ENCODE measurements around the gene HCN4.
A peak's percentile ranks its signal among the peaks of the same experiment; 100 is the strongest.

The HCN4 gene

DNA sequence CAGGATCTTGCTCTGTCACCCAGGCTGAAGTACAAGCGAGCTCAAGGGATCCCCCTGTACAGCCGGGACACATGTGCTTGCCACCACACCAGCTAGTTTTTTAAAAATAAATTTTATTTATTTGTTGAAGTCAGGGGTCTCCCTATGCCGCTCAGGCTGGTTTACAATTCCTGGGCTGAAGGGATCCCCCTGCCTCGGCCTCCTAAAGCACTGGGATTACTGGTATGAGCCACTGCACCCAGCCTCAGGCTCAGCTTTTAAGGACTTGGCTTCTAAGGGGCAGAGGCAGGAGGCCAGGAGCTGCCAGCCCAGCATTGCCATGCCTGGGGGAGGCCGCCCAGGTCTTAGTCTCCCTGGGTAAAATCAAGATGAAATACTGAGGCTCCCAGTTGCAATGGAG, 37.3 kb downstream of the HCN4 start:
- Histone ChIP-seq H2BK120ac (ENCODE audit: low read depth, low read length) (no peak overlapping the region), H3K4me1 (ENCODE audit: control insufficient read depth, low read depth, low read length) (no peaks in the 10 kb centered on the region), H3K4me3 (ENCODE audit: low read length) (no peak overlapping the region), H3K56ac (ENCODE audit: low read length) (no peak overlapping the region), H3K23ac (ENCODE audit: low read length) (no peak overlapping the region), H3K79me1 (ENCODE audit: low read length) (no peaks in the 10 kb centered on the region), H2AK5ac (ENCODE audit: low read length) (no peak overlapping the region), H3K27me3 (ENCODE audit: insufficient read depth, low read length, poor library complexity) (no peaks in the 10 kb centered on the region), H4K8ac (ENCODE audit: low read depth, low read length) (no peak overlapping the region), H3K4me2 (ENCODE audit: low read length) (no peak overlapping the region), H3K9ac (ENCODE audit: low read length) (no peak overlapping the region), H3K79me2 (ENCODE audit: control insufficient read depth, insufficient read depth, low read length) (no peaks in the 10 kb centered on the region), H4K5ac (ENCODE audit: low read length) (no peak overlapping the region), H3K18ac (ENCODE audit: low read length) (no peak overlapping the region), H3K27ac (ENCODE audit: low read depth, low read length) (no peak overlapping the region), H3K36me3 (ENCODE audit: control insufficient read depth, insufficient read depth, low read length) (no peaks in the 10 kb centered on the region), H2BK5ac (ENCODE audit: low read length) (no peak overlapping the region), H3K4ac (ENCODE audit: low read depth, low read length) (no peak overlapping the region), H2BK15ac (replicated peaks; ENCODE audit: low read depth) (no peak overlapping the region)
- WGBS (ENCODE audit: extremely low coverage, insufficient coverage, low lambda C conversion rate) = no CpG with 5 or more reads among the region's 5 CpGs
- DNase-seq = no peak

DNA sequence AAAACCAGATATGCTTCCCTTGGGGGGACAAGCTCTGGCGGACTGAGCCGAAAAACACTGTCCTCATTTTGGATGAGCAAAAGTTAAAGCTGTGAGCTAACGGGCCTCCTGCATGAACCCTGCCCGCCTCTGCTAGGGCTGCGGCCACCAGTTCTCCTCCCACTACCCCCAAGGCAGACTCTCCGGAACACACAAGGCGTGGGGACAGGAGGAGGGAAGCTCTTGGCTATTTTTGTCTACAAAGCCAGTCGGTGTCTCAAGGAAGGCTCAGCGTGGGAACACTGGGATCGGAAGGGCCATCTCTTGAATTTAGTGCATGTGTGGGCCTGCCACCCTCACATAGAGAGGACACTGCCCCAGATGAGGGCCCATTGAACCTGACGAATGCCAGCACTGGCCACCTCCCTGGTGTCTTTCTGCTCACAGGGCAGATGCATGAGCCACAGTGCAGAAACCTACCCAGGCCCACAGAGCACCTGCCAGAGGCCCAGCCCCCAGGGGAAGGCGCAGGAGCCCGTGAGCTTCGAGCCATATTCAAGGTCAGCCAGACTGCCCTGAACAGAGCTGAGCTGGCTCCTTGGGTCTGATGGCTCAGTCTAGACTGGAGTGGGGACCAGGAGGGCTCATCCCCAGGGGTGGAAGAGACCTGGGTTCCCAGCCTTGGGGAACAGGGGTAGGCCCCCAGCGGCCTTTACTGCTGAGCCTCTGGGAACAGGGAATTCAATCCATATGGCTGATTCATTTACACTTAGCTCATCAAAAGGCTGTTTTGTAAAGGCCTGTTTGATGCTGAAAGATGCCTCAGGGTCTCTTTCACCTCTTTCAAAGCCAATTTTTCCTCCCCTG, 38.3 kb downstream of the HCN4 start:
- Histone ChIP-seq H2BK120ac (ENCODE audit: low read depth, low read length) (no peak overlapping the region), H2AK5ac (ENCODE audit: low read length) (no peak overlapping the region), H3K36me3 (ENCODE audit: control insufficient read depth, insufficient read depth, low read length) (no peaks in the 10 kb centered on the region), H3K79me1 (ENCODE audit: low read length) (no peaks in the 10 kb centered on the region), H4K5ac (ENCODE audit: low read length) (no peak overlapping the region), H3K18ac (ENCODE audit: low read length) (no peak overlapping the region), H2BK5ac (ENCODE audit: low read length) (no peak overlapping the region), H3K23ac (ENCODE audit: low read length) (no peak overlapping the region), H4K8ac (ENCODE audit: low read depth, low read length) (no peak overlapping the region), H3K56ac (ENCODE audit: low read length) (no peak overlapping the region), H3K27ac (ENCODE audit: low read depth, low read length) (no peak overlapping the region), H3K79me2 (ENCODE audit: control insufficient read depth, insufficient read depth, low read length) (no peaks in the 10 kb centered on the region), H3K4me1 (ENCODE audit: control insufficient read depth, low read depth, low read length) (no peaks in the 10 kb centered on the region), H3K9ac (ENCODE audit: low read length) (no peak overlapping the region), H2BK15ac (replicated peaks; ENCODE audit: low read depth) (no peak overlapping the region), H3K27me3 (ENCODE audit: insufficient read depth, low read length, poor library complexity) (no peaks in the 10 kb centered on the region), H3K4me2 (ENCODE audit: low read length) (no peak overlapping the region), H3K4me3 (ENCODE audit: low read length) (no peak overlapping the region), H3K4ac (ENCODE audit: low read depth, low read length) (no peak overlapping the region)
- WGBS (ENCODE audit: extremely low coverage, insufficient coverage, low lambda C conversion rate) = no CpG with 5 or more reads among the region's 15 CpGs
- DNase-seq = peak; percentile 33

DNA sequence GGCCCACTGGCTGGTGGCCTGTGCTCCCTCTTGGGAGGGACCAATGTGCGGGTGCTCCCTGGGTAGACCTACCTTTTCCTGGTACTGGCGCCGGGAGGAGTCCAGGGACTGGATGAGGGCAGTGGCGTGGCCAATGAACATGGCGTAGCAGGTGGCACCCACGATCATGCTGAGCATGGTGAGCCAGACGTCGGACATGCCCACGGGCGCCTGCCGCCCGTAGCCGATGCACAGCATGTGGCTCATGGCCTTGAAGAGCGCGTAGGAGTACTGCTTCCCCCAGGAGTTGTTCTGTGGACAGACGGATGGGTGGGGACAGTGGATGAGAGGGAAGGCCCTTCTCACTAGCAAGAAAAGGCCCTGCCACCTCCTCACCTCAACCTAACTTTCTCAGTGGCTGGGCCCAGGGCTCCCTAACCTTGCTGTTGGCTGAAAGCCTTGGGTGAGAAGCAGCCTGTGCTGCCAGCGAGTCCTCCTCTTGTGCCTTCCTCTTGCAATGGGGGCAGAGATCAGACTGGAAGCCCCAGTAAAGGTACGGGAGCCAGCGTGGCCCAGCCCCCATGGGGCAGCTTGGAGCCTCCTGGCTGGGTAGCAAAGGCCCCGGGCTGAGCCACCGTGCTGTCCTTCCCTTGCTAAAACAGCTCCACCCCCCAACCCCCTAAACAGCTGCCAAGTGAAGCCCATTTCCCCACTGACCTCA, 39.1 kb downstream of the HCN4 start:
- Histone ChIP-seq H3K4ac (ENCODE audit: low read depth, low read length) (no peak overlapping the region), H3K23ac (ENCODE audit: low read length) (no peak overlapping the region), H3K56ac (ENCODE audit: low read length) (no peak overlapping the region), H3K36me3 (ENCODE audit: control insufficient read depth, insufficient read depth, low read length) (no peaks in the 10 kb centered on the region), H3K27ac (ENCODE audit: low read depth, low read length) (no peak overlapping the region), H2BK120ac (ENCODE audit: low read depth, low read length) (no peak overlapping the region), H3K9ac (ENCODE audit: low read length) (no peak overlapping the region), H3K79me2 (ENCODE audit: control insufficient read depth, insufficient read depth, low read length) (no peaks in the 10 kb centered on the region), H3K4me1 (ENCODE audit: control insufficient read depth, low read depth, low read length) (no peaks in the 10 kb centered on the region), H3K27me3 (ENCODE audit: insufficient read depth, low read length, poor library complexity) (no peaks in the 10 kb centered on the region), H3K18ac (ENCODE audit: low read length) (no peak overlapping the region), H4K8ac (ENCODE audit: low read depth, low read length) (no peak overlapping the region), H2BK15ac (replicated peaks; ENCODE audit: low read depth) (no peak overlapping the region), H3K4me3 (ENCODE audit: low read length) (no peak overlapping the region), H3K79me1 (ENCODE audit: low read length) (no peaks in the 10 kb centered on the region), H3K4me2 (ENCODE audit: low read length) (no peak overlapping the region), H2AK5ac (ENCODE audit: low read length) (no peak overlapping the region), H2BK5ac (ENCODE audit: low read length) (no peak overlapping the region), H4K5ac (ENCODE audit: low read length) (no peak overlapping the region)
- WGBS (ENCODE audit: extremely low coverage, insufficient coverage, low lambda C conversion rate) = no CpG with 5 or more reads among the region's 21 CpGs
- no peak for DNase-seq

DNA sequence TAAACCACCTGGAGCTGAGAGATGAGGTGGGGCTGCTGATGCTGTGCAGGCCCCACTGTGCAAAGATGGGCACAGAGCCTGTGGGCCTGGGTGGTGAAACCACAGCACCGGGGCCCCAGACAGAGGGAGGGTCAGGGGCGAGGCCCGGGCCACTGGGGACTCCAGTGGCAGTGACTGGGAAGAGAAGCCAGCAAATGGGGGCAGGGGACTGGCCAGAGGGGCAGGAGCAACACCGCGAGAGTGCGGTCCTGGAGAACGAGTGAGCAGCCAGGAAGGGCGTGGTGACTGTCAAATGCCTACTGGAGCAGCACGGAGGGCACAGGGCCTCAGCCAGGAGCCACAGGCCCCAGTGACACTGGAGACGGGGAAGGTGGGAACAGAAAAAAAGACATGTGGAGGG, 39.8 kb downstream of the HCN4 start:
- Histone ChIP-seq H3K18ac (ENCODE audit: low read length) (no peak overlapping the region), H2AK5ac (ENCODE audit: low read length) (no peak overlapping the region), H3K4me3 (ENCODE audit: low read length) (no peak overlapping the region), H3K36me3 (ENCODE audit: control insufficient read depth, insufficient read depth, low read length) (no peaks in the 10 kb centered on the region), H3K9ac (ENCODE audit: low read length) (no peak overlapping the region), H3K79me1 (ENCODE audit: low read length) (no peaks in the 10 kb centered on the region), H3K27me3 (ENCODE audit: insufficient read depth, low read length, poor library complexity) (no peaks in the 10 kb centered on the region), H3K79me2 (ENCODE audit: control insufficient read depth, insufficient read depth, low read length) (no peaks in the 10 kb centered on the region), H3K4me2 (ENCODE audit: low read length) (no peak overlapping the region), H2BK120ac (ENCODE audit: low read depth, low read length) (no peak overlapping the region), H3K27ac (ENCODE audit: low read depth, low read length) (no peak overlapping the region), H3K23ac (ENCODE audit: low read length) (no peak overlapping the region), H3K56ac (ENCODE audit: low read length) (no peak overlapping the region), H3K4me1 (ENCODE audit: control insufficient read depth, low read depth, low read length) (no peaks in the 10 kb centered on the region), H2BK5ac (ENCODE audit: low read length) (no peak overlapping the region), H3K4ac (ENCODE audit: low read depth, low read length) (no peak overlapping the region), H2BK15ac (replicated peaks; ENCODE audit: low read depth) (no peak overlapping the region), H4K8ac (ENCODE audit: low read depth, low read length) (no peak overlapping the region), H4K5ac (ENCODE audit: low read length) (no peak overlapping the region)
- WGBS (ENCODE audit: extremely low coverage, insufficient coverage, low lambda C conversion rate) = no CpG with 5 or more reads among the region's 10 CpGs
- no peak for DNase-seq

DNA sequence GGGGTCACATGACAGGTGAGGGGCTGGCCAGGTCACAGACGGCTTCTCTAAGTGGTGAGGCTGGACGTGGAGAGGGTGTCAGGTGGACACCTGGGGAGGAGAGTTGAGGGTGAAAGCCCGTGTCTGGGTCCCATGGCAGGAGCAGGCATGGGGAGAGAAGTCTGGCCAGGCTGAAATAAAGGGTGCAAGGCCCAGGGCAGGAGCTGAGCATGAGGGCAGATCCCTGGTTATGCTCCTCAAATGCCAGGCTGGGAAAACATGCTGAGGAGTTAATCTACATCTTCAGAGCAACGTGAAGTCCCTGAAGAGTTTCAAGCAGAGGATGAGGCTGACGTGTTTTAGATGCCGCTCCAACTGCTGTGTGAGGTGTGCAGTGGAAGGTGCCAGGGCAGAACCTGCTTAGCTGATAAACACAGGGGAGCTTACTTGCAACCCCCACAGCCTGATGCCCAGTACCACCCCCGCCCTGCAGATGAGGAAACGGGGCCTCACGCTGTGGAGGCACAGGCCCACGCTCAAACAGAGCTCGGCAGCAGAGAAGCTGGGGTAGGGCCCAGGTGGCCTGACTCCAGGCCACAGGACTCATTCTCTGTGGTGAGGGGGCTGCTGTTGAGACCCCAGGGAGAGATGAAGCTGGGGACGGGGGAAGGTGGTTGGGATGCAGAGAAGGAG, 40.5 kb downstream of the HCN4 start:
- Histone ChIP-seq H3K79me2 (ENCODE audit: control insufficient read depth, insufficient read depth, low read length) (no peaks in the 10 kb centered on the region), H3K27ac (ENCODE audit: low read depth, low read length) (no peak overlapping the region), H3K4ac (ENCODE audit: low read depth, low read length) (no peak overlapping the region), H3K56ac (ENCODE audit: low read length) (no peak overlapping the region), H4K8ac (ENCODE audit: low read depth, low read length) (no peak overlapping the region), H3K79me1 (ENCODE audit: low read length) (no peaks in the 10 kb centered on the region), H2BK5ac (ENCODE audit: low read length) (no peak overlapping the region), H3K9ac (ENCODE audit: low read length) (no peak overlapping the region), H3K36me3 (ENCODE audit: control insufficient read depth, insufficient read depth, low read length) (no peaks in the 10 kb centered on the region), H3K23ac (ENCODE audit: low read length) (no peak overlapping the region), H3K18ac (ENCODE audit: low read length) (no peak overlapping the region), H3K4me3 (ENCODE audit: low read length) (no peak overlapping the region), H2AK5ac (ENCODE audit: low read length) (no peak overlapping the region), H4K5ac (ENCODE audit: low read length) (no peak overlapping the region), H3K4me2 (ENCODE audit: low read length) (no peak overlapping the region), H3K4me1 (ENCODE audit: control insufficient read depth, low read depth, low read length) (no peaks in the 10 kb centered on the region), H3K27me3 (ENCODE audit: insufficient read depth, low read length, poor library complexity) (no peaks in the 10 kb centered on the region), H2BK15ac (replicated peaks; ENCODE audit: low read depth) (no peak overlapping the region), H2BK120ac (ENCODE audit: low read depth, low read length) (no peak overlapping the region)
- no peak for DNase-seq
- no CpG with 5 or more reads among the region's 12 CpGs for WGBS (ENCODE audit: extremely low coverage, insufficient coverage, low lambda C conversion rate)

Data from mesendoderm (in vitro differentiated cells).